Measurements from ENCODE around the gene ZNF564.
A peak's percentile ranks its signal among the peaks of the same experiment; 100 is the strongest.
"Not testable (repeated sequence)": the region's sequence is repeated elsewhere in the genome, so short reads cannot be mapped to it uniquely, and the experiment has no call there.

Gene ZNF564

DNA sequence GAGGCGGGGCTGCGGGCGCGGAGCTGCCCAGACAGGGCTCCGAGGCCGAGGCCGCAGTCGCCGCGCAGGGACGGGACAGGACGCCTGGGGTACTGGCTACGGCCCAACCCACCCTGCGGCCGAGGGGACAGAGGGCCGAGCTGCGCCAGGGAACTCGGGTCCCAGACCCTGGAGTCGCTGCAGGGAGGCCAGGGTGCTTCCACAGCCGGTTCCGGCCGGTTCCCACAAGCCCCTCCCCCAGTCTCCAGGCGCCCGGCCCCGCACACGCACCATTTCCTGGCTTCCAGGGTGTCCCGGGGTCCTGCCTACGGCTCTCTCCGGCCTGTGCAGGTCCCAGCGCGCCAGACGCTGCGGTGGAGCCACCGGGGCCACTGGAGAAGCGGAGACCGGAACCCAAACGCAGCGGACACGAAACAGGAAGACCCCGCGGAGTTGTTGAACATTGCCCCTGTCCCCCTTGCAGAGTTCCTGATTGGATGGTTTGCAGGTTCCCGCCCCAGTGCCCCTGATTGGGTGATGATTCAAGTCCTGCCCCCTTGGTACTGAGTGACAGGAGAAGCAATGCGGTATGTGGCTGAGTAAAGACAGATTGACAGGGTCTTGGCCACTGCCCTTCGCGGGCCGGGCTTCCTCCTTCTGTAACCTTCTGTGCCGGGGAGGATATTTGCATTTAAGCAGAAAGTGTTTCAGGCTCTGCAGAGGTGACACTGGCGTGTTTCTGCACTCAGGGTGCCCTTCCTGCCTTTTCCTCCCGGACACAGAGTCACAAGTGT is at the start of gene ZNF564:
ZNF564 (minus strand) TSS at position 423 of the 773 bp plus-strand sequence; CDS start at position 273, 150 bp downstream.
- peak; percentile 78 to 81 for DNase-seq (ENCODE audit: low read depth in 2 of 2)

DNA sequence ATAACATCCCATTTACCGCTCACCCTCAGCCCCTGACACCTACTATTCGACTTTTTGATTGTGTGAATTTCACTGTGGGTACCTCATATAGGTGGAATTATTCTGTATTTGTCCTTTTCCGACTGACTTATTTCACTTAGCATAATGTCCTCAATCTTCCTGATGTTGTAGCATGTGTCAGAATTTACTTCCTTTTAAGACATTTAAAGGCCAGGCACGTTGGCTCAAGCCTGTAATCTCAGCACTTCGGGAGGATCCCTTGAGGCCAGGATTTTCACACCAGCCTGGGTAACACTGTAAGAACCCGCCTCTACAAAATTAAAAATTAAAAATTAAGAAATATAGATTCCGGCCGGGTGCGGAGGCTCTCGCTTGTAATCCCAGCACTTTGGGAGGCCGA is 46.3 kb upstream of the ZNF564 start:
- no peak for DNase-seq (ENCODE audit: low read depth in 2 of 2)

DNA sequence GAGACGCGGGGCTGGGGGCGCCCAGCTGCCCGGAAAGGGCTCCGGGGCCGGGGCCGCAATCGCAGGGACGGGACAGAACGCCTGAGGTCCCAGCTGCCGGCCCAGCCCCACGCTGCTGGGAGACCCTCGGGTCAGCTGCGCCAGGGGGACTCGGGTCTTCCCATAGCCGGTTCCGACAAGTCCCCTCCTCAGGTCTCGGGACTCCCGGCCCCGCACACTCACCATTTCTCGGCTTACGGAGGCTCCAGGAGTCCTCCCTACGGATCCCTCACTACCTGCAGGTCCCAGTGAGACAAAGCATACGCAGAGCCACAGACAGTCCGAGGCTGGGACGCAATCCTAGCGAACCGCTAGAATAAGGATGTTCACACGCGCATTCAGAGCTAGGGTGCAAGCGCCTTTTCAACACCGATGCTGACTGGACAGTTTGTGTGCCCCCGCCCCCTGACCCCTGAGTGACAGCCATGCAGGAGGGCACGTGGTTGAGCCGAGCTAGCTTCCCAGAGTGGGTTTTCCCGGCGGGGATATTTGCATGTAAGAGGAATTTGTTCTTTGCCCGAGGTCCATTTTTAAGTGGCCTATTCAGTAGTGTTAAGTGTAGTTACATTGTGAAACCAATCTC is 45.8 kb upstream of the ZNF564 start:
- no peak for DNase-seq (ENCODE audit: low read depth in 2 of 2)

DNA sequence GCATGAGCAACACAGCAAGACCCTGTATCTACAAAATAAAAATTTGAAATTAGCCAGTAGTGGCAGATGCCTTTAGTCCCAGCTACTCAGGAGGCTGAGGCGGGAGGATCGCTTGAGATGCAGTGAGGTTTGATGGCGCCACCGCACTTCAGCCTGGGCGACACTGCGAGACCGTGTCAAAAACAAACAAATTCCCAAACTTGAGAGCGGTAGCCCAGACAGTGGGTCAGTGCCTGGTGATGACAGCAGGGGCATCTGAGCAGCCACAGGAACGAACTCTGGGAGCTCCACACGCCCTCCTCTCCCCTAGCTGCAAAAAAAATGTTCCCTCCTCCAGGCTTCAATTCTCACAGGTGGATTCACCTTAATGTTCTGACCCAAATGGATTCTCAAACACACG is 45.2 kb upstream of the ZNF564 start:
- DNase-seq (ENCODE audit: low read depth in 2 of 2): no peak

DNA sequence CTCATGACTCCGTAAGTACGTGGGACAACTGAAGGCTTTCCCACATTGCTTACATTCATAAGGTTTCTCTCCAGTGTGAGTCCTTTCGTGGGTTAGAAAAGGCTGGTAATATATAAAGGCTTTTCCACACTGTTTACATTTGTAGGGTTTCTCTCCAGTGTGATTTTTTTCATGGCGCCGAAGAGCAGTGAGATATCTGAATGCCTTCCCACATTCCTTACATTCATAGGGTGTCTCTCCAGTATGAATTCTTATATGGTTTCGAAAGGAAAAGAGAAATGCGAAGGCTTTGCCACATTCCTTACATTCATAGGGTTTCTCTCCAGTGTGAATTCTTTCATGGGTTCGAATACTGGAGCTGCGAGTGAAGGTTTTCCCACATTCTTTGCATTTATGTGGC is 29.8 kb upstream of the ZNF564 start:
- no peak for DNase-seq (ENCODE audit: low read depth in 2 of 2)

DNA sequence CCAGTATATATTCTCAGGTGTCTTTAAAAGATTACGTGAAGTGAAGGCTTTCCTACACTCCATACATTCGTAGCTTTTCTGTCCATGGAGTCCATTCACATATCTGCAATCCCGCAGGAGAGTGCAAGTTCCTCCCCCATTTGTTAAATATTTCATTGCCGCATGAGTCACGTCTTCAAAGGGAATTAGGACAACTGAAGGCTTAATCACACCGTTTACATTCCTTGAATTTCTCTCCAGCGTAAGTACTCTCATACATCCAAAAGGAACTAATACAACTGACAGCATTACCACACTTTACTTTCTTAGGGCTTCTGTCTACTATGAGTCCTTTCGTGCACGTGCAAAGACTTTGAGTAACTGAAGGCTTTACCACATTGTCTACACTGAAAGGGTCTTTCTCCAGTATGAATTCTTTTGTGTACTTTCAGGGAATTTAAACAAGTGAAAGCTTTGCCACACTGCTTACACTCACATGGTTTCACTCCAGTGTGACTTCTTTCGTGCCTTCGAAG is 29.0 kb upstream of the ZNF564 start:
- no peak for DNase-seq (ENCODE audit: low read depth in 2 of 2)

DNA sequence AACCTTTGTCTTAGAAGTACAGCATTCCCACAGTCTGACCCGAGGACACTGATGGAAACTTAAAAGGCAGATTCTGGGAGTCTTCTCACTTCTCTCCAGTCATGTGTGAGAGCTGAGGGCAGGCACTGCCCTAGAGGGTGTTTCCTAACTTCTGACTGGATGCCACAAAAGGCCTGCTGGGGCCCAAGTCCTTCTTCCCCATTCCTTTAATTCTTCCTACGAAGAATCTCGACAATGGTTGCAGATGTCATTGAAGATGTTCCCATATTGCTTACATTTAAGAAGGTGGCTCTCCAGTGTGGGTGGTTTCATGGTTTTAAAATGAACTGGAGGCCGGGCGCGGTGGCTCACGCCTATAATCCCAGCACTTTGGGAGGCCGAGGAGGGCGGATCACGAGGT is 27.4 kb upstream of the ZNF564 start:
- DNase-seq (ENCODE audit: low read depth in 2 of 2): no peak

DNA sequence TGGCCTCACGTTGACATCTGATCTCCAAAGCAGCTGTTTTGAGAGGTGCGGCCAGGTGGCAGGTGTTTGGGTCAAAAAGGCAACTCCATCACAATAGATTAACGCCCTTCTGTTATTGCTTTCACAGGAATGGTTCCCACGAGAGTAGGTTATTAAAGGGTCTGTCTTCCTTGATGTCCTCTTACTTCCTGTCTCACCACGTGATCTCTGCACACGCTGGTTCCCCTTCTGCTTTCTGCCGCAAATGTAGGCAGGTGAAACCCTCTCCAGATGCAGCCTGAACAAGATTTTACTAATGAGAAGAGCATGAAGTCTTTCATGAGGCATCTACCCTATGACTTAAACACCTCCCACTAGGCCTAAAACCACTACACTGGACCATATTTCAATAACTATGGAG is 22.8 kb upstream of the ZNF564 start:
- DNase-seq (ENCODE audit: low read depth in 2 of 2): no peak

DNA sequence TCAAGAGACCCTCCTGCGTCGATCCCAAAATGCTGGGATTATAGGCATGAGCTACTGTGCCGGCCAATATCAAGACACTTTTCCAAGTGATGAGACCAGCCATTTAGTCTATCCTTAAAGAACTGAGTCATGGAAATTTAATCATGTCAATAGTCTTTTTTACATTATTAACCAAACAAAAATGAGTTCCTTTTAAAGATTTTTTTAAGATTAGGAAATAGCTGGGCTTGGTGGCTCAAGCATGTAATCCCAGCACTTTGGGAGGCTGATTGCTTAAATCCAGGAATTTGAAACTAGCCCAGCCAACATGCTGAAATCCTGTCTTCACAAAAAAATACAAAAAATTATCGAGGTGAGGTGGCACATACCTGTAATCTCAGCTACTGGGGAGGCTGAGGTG is 16.7 kb upstream of the ZNF564 start:
- DNase-seq (ENCODE audit: low read depth in 2 of 2): no peak

DNA sequence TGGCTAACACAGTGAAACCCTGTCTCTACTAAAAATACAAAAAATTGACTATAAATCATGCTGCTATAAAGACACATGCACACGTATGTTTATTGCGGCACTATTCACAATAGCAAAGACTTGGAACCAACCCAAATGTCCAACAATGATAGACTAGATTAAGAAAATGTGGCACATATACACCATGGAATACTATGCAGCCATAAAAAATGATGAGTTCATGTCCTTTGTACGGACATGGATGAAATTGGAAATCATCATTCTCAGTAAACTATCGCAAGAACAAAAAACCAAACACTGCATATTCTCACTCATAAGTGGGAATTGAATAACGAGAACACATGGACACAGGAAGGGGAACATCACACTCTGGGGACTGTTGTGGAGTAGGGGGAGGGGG is 15.1 kb upstream of the ZNF564 start:
- not testable (repeated sequence) for DNase-seq (ENCODE audit: low read depth in 2 of 2)

DNA sequence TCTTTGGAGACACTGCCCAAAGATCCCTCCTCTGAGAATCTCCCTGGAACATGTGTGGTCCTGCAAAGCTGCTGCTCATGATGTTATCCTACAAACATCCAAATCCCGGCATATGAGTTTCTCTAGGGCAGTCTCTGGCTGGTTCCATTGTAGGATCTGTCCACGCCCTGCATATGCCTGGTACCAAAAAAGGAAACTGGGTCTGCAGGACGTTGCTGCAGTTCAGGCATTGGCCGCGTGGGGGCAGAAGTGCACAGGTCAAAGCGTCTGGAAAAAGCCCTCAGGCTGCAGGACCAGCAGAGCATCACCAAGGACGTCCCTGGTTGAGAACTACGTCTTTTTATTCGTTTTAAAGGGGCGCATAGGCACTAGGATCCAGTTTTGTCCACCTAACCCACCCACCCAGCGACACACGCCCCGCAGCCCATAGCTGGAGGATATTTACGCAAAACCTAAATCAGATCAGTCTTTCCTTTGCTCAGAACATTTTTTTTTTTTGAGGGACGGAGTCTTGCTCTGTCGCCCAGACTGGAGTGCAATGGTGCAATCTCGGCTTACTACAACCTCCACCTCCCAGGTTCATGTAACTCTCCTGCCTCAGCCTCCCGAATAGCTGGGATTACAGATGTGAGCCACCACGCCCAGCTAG is 12.9 kb upstream of the ZNF564 start:
- DNase-seq (ENCODE audit: low read depth in 2 of 2): peak; percentile 84 to 85

DNA sequence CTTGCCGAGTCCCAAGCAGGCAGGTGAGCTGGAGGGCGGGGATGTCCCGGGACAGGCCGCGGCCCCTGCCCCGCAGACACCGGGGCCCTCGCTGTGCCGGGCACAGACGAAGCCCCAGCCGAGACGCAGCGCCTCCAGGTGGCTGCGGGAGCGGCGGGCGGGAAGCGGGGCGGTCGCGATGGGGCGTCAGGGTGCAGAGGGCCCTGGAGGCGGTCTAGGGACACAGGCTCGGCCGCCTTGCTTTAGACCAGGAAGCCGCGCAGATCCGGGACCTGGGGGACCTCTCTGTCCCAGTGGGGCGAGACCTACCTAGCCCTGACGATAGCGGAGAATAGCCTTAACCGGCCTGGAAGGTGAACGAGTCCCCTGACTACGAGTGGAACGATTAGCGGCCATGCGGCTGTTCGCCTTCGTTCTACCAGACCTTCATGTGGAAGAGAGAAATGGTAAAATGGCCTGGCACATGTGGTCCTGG is 4.2 kb upstream of the ZNF564 start:
- no peak for DNase-seq (ENCODE audit: low read depth in 2 of 2)

DNA sequence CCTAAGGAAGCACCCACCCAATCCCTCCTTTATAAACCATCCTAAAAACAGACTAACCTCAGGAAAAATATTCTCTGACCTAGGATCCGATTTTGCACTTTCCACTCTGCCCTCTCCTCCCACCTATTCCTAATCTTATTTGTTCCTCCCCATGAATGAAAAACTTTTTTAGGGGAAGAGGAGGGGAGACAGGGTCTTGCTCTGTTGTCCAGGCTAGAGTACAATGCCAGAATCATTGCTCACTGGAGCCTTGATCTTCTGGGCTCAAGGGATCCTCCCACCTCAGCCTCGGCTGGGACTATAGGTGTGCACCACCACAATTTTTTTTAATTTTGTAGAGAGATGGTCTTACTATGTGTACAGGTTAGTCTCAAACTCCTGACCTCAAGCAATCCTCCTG is 4.4 kb downstream of the ZNF564 start:
- no peak for DNase-seq (ENCODE audit: low read depth in 2 of 2)

DNA sequence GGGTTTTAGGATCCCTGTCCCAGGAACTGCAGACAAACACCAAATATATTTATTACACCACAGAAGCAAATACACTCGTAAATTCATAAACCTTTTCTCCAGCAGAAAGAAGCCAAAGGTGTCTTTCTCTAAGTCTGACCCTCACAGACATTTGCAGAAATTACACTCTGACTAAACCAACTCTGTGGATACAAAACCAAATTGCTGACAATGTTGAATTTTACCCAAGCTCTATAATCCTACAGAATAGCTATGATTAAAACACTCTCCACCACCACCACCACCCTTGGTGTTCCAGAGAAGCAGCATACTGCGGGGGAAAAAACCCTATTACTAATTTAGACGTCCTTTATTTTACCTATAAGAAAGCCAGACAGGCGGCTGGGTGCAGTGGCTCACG is 5.2 kb downstream of the ZNF564 start:
- no peak for DNase-seq (ENCODE audit: low read depth in 2 of 2)

DNA sequence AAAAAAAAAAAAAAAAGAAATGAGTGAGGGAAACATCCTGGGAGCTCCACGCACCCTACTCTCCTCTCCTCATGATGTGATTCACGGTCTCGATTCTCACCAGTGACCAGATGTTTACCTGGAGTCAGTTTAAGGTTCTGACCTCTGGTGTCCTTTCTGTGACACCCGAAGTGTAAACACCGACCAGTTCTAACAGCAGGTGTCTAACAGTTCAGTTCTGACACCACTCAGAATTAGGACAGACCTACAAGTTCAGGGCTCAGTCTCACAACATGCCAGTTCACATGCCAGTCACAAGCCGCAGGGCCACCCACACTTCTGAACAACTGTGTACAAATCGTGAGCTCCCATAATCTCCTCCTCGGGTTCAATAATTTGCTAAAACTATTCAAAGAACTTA is 6.0 kb downstream of the ZNF564 start:
- DNase-seq (ENCODE audit: low read depth in 2 of 2): no peak

DNA sequence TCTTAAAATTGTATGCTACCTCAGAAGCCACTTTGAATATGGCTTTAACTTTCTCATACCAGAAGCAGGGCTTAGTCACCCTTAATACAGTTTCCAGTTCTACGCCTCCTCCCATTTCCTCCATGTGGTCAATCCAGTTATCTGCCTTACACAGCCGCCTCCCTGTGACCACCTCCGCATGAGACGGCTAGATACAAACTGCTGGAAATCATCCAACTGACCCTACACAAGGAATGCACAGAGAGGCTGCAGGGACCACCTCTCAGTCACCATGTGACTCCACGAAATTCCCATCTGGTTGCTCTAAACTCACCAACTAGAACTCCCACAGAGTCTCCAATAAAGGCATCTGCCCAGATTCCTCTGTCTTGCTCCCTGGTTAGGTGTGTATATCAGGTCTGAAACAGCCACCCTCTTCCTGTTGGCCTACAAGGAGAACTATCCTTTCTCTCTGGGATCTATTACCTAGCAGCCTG is 6.8 kb downstream of the ZNF564 start:
- no peak for DNase-seq (ENCODE audit: low read depth in 2 of 2)

DNA sequence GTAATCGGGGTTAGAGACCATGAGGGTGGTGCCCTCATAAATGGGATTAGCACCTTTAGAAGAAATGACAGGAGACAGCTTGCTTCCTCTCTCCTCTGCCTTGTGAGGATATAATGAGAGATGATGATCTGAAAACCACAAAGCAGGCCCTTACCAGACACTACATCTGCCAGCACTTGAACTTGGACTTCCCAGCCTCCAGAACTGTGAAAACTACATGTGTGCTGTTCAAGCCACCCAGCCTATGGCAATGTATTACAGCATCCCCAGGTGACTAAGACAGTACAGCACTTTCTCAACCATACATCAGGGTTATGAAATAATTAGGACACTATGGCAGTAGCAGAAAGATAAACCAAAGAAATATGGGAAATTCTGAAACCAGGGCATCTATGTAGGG is 7.4 kb downstream of the ZNF564 start:
- DNase-seq (ENCODE audit: low read depth in 2 of 2): no peak

DNA sequence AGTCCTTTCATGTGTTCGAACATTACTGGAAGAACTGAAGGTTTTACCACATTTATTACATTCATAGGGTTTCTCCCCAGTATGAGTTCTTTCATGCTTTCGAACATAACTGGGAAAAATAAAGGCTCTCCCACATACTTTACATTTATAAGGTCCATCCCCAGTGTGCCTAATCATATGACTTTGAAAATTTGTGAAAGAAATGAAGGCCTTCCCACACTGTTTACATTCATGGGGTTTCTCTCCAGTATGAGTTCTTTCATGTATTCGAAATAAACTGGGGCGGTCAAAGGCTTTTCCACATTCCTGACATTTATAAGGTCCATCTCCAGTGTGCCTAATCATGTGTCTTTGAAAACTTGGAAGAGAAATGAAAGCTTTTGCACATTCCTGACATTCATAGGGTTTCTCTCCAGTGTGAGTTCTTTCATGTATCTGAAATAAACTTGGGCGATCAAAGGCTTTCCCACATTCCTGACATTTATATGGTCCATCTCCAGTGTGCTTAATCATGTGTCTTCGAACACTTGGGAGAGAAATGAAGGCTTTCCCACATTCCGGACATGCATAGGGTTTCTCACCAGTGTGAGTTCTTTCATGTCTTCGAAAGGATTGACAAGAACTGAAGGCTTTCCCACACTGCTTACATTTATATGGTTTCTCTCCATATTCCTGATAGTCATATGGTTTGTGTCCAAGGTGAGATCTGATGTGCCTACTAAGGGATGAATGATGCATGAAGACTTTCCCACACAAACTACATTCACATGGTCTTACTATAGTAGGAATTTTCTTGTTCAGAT is 24.0 kb downstream of the ZNF564 start:
- DNase-seq (ENCODE audit: low read depth in 2 of 2): no peak

DNA sequence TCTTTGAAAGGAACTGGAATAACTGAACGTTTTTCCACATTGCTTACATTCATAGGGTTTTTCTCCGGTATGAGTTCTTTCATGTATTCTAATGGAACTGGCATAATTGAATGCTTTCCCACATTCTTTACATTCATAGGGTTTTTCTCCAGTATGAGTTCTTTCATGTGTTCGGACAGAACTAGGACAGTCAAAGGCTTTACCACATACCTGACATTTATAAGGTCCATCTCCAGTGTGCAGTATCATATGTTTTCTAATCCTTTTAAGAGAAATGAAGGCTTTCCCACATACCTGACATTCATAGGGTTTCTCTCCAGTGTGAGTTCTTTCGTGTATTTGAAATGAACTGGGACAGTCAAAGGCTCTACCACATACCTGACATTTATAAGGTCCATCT is 24.7 kb downstream of the ZNF564 start:
- no peak for DNase-seq (ENCODE audit: low read depth in 2 of 2)

DNA sequence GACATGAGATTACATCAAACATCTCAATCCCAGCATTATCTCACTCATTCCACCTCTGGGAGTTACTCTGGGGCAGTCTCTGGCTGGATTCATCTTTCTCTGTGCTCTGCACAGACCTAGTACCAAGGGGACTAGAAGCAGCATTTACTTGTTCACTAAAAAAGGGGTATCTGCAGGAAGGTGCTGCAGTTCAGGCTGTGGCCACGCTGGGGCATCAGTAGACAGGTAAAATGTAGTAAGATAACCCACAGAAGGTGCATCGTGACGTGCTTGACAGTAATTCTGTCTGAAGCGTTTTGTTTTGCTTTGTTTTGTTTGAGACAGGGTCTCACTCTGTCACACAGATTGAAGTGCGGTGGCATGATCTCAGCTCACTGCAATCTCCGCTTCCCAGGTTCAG is 29.3 kb downstream of the ZNF564 start:
- DNase-seq (ENCODE audit: low read depth in 2 of 2): no peak

DNA sequence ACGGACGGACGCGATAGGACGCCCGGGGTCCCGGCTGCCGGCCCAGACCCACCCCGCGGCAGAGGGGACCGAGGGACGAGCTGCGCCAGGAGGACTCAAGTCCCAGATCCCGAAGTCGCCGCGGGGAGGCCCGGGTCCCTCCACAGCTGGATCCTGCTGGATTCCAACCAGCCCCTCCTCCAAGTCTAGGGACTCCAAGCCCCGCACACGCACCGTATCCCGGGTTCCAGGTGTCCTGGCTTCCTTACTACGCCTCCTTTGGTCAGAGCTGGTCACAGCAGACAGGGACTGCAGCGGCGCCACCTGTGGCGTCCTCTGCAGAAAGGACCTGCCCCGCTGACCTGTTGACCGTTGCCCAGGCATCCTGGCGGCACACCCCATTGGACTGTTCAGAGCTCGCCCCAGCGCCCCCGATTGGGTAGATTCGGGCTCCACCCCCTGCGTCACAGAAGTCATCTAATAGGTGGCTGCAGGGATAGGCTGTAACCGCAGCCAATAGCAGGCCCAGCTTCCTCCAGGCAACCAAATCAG is 37.7 kb downstream of the ZNF564 start:
- no peak for DNase-seq (ENCODE audit: low read depth in 2 of 2)

DNA sequence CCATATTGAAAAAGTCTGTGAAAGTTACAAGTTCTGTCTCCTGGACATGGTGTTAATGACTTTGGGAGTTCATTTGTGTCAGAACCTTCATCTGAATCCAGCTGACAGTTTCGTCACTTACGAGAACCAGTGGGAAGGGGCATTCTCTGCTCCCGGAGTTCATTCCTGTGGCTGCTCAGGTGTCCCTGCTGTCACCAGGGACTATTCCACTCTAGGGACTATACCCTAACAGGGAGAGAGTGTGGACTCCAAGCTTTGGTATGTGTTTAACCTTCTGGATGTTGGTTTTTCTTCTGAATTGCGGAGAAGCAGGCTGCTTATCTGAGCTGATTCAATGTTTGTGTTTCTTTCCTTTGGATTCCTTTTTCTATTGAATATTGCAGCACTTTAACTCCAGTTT is 54.2 kb downstream of the ZNF564 start:
- DNase-seq (ENCODE audit: low read depth in 2 of 2): no peak

All from stimulated activated CD8-positive, alpha-beta memory T cell treated with anti-CD3 and anti-CD28 coated beads, Interleukin-2, amount 100 ng/mL, for 1 hour (primary cell).